Measurements from ENCODE around the gene GBP7. TPM values are rescaled to one million over a fixed set of nuclear protein-coding genes. Genes with fewer than 3 reads are reported as not detected.
"Not testable (repeated sequence)": the region's sequence is repeated elsewhere in the genome, so short reads cannot be mapped to it uniquely, and the experiment has no call there.

The GBP7 gene
- total RNA-seq: 10 to 100 TPM; 12.5 to 38.1 (median 23.6) TPM
- long read RNA-seq, partial matches to known transcripts: 3 of 4 reads
- long read RNA-seq, other reads (novel, unspliced or antisense): 0 of 4 reads

- Histone ChIP-seq H3K9me3 (no peaks in the 10 kb centered on the region), H3K4me3 (peak within 1 kb of the TSS; percentile 30 to 57 (median 42)), H3K36me3 (peaks cover 0 to 2% (median 0%) of the 10 kb centered on the region in 4 donors), H3K27ac (peak within 1 kb of the TSS; percentile 71 to 87 (median 84)), H3K4me1 (peaks cover 0 to 30% (median 7%) of the 10 kb centered on the region in 4 donors), H3K27me3 (no peaks in the 10 kb centered on the region)
- TF ChIP-seq, protein P1, sequence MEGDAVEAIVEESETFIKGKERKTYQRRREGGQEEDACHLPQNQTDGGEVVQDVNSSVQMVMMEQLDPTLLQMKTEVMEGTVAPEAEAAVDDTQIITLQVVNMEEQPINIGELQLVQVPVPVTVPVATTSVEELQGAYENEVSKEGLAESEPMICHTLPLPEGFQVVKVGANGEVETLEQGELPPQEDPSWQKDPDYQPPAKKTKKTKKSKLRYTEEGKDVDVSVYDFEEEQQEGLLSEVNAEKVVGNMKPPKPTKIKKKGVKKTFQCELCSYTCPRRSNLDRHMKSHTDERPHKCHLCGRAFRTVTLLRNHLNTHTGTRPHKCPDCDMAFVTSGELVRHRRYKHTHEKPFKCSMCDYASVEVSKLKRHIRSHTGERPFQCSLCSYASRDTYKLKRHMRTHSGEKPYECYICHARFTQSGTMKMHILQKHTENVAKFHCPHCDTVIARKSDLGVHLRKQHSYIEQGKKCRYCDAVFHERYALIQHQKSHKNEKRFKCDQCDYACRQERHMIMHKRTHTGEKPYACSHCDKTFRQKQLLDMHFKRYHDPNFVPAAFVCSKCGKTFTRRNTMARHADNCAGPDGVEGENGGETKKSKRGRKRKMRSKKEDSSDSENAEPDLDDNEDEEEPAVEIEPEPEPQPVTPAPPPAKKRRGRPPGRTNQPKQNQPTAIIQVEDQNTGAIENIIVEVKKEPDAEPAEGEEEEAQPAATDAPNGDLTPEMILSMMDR (IDR thresholded peaks at IDR 0.05): no peak
- TF ChIP-seq POLR2A (IDR thresholded peaks at IDR 0.05): peak; percentile 54
- ATAC-seq: peak; percentile 76 to 89 (median 82)
- intact Hi-C loops (cut with DNase I): no loop called here
- peak in 1 of 3 donors; percentile 61 for DNase-seq
Observed at GRCh38 chr1:89175601-89176256, at the start of gene GBP7. Gene GBP7, minus strand, starts transcription at chr1:89176003. Its CDS starts 4,068 bp downstream, at chr1:89171935.

GRCh38 chr1:89221341-89221740, 45.5 kb upstream of the GBP7 start:
- DNase-seq (no peak), ATAC-seq (peak in 1 of 4 donors; percentile 16)
- H3K4me1 ChIP-seq: no peaks in the 10 kb centered on the region
- no peak for TF ChIP-seq POLR2A (IDR thresholded peaks at IDR 0.05)
- TF ChIP-seq, protein P1 (IDR thresholded peaks at IDR 0.05): no peak
- H3K27me3 ChIP-seq: no peaks in the 10 kb centered on the region
- intact Hi-C loops (cut with DNase I): no loop called here
- H3K4me3 ChIP-seq: no peak overlapping the region
- H3K27ac ChIP-seq: no peak overlapping the region
- no peaks in the 10 kb centered on the region for H3K9me3 ChIP-seq
- 17% methylated on average over 1 of the region's 1 CpG for WGBS (ENCODE audit: insufficient coverage, low coverage, low lambda C conversion rate, missing lambda C conversion rate)
- H3K36me3 ChIP-seq: no peaks in the 10 kb centered on the region

GRCh38 chr1:89219851-89220250, 44.0 kb upstream of the GBP7 start:
- H3K4me3 ChIP-seq; ATAC-seq; DNase-seq; H3K4me1 ChIP-seq; H3K9me3 ChIP-seq; intact Hi-C loops (cut with DNase I); H3K36me3 ChIP-seq; H3K27me3 ChIP-seq; H3K27ac ChIP-seq: not testable (repeated sequence)

- H3K4me1 ChIP-seq; H3K9me3 ChIP-seq; DNase-seq; H3K27me3 ChIP-seq; H3K4me3 ChIP-seq; H3K36me3 ChIP-seq; intact Hi-C loops (cut with DNase I); H3K27ac ChIP-seq; ATAC-seq: not testable (repeated sequence)
- 82% methylated on average over 3 of the region's 3 CpGs for WGBS (ENCODE audit: insufficient coverage, low coverage, low lambda C conversion rate, missing lambda C conversion rate)
Observed at GRCh38 chr1:89218941-89219340, 43.1 kb upstream of the GBP7 start.

- no peaks in the 10 kb centered on the region for H3K36me3 ChIP-seq
- H3K9me3 ChIP-seq: no peaks in the 10 kb centered on the region
- no peak for DNase-seq
- peak overlapping the region in 1 of 3 donors; percentile 52 for H3K27ac ChIP-seq
- intact Hi-C loops (cut with DNase I): no loop called here
- 25% methylated on average over 1 of the region's 1 CpG for WGBS (ENCODE audit: insufficient coverage, low coverage, low lambda C conversion rate, missing lambda C conversion rate)
- TF ChIP-seq POLR2A (IDR thresholded peaks at IDR 0.05): no peak
- TF ChIP-seq, protein P1 (IDR thresholded peaks at IDR 0.05): no peak
- peaks cover 0 to 11% (median 4%) of the 10 kb centered on the region in 4 donors for H3K4me1 ChIP-seq
- H3K27me3 ChIP-seq: no peaks in the 10 kb centered on the region
- peak in 3 of 4 donors; percentile 52 to 80 (median 69) for ATAC-seq
- no peak overlapping the region for H3K4me3 ChIP-seq
Observed at GRCh38 chr1:89213347-89213746, 37.5 kb upstream of the GBP7 start.

Measured in right lobe of liver (tissue), 6 donors.